Neutrophil (primary cell): ENCODE measurements around the gene PKP1.

Experiments used
- H3K27ac ChIP-seq: fragments of 200-600 bp; sonication (generic); 2 replicates; pipeline ENCODE4 v1.5.1; 2016; ENCODE audit warnings: mild to moderate bottlenecking, moderate library complexity
- H3K27me3 ChIP-seq: fragments of 200-600 bp; sonication (generic); 2 replicates; pipeline ENCODE4 v1.6.0; 2016; ENCODE audit warnings: mild to moderate bottlenecking
- H3K36me3 ChIP-seq: fragments of 200-600 bp; sonication (generic); 2 replicates; pipeline ENCODE4 v1.5.1; 2017
- H3K4me1 ChIP-seq, 2 experiments: fragments of 200-600 bp in 1 of 2; sonication (generic) in 1 of 2; 1 replicate in 1 of 2; 2 replicates in 1 of 2; pipeline versions ENCODE4 v1.5.1 to v1.6.1; 2013 to 2016; ENCODE audit warnings: low read depth in 1 of 2, low read length in 1 of 2, mild to moderate bottlenecking in 1 of 2, moderate library complexity in 1 of 2; ENCODE audit not compliant: control insufficient read depth in 1 of 2, insufficient read depth in 1 of 2
- H3K4me3 ChIP-seq, 2 experiments: fragments of 200-600 bp in 1 of 2; sonication (generic) in 1 of 2; 1 replicate in 1 of 2; 2 replicates in 1 of 2; pipeline ENCODE4 v1.5.1; 2013 to 2016; ENCODE audit warnings: low read depth in 1 of 2, low read length in 1 of 2, mild to moderate bottlenecking in 1 of 2, moderate library complexity in 1 of 2
- H3K9me3 ChIP-seq: fragments of 200-600 bp; sonication (generic); 2 replicates; pipeline ENCODE4 v1.5.1; 2016
- TF ChIP-seq, protein P1 (sequence below): fragments of 200-600 bp; sonication (generic); IDR thresholded peaks from 2 replicates; pipeline ENCODE4 v1.5.1; 2016; ENCODE audit warnings: antibody characterized with exemption

PKP1 gene

DNA sequence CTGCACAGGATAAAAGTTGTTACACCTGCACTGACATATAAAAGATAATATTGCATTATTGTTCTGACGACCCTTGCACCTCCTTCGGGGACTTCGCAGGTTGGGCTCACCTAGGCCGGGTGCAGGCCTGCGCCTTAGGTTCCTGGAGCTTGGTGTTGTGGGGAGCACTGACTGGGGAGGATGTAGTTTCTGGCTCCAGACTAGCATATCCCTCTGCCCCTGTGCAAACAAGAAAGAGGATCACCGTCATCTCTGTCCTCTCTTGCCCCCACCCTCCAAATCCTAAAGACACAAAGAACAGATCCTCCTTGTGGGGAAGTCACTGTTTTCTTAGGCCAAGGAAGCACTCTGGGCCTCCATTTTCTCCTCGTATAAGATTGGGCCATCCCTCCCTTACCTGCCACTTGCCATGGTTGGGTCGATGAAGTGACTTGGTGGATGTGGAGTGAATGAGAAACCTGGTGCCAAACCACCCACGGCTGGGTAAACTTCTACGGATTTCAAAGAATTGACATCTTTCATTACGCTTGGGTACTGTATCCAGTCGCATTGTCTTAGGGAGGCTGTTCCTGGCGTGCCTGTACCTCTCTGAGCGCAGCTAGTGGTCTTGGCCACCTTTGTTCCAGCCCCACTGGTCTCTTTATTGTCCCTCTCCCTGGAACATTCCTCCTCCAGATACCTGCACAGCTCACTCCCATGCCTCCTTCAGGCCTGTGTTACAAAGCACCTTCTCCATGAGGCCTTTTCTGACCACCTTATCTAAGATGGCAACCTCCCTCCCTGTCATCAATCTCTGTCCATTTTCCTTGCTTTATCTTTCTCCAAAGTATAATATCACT is 34.4 kb upstream of the PKP1 start:
- Histone ChIP-seq H3K4me1 (no peaks in the 10 kb centered on the region), H3K9me3 (no peaks in the 10 kb centered on the region), H3K36me3 (no peaks in the 10 kb centered on the region), H3K27me3 (no peaks in the 10 kb centered on the region), H3K27ac (no peak overlapping the region), H3K4me3 (no peak overlapping the region)
- TF ChIP-seq, protein P1, sequence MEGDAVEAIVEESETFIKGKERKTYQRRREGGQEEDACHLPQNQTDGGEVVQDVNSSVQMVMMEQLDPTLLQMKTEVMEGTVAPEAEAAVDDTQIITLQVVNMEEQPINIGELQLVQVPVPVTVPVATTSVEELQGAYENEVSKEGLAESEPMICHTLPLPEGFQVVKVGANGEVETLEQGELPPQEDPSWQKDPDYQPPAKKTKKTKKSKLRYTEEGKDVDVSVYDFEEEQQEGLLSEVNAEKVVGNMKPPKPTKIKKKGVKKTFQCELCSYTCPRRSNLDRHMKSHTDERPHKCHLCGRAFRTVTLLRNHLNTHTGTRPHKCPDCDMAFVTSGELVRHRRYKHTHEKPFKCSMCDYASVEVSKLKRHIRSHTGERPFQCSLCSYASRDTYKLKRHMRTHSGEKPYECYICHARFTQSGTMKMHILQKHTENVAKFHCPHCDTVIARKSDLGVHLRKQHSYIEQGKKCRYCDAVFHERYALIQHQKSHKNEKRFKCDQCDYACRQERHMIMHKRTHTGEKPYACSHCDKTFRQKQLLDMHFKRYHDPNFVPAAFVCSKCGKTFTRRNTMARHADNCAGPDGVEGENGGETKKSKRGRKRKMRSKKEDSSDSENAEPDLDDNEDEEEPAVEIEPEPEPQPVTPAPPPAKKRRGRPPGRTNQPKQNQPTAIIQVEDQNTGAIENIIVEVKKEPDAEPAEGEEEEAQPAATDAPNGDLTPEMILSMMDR = no peak

DNA sequence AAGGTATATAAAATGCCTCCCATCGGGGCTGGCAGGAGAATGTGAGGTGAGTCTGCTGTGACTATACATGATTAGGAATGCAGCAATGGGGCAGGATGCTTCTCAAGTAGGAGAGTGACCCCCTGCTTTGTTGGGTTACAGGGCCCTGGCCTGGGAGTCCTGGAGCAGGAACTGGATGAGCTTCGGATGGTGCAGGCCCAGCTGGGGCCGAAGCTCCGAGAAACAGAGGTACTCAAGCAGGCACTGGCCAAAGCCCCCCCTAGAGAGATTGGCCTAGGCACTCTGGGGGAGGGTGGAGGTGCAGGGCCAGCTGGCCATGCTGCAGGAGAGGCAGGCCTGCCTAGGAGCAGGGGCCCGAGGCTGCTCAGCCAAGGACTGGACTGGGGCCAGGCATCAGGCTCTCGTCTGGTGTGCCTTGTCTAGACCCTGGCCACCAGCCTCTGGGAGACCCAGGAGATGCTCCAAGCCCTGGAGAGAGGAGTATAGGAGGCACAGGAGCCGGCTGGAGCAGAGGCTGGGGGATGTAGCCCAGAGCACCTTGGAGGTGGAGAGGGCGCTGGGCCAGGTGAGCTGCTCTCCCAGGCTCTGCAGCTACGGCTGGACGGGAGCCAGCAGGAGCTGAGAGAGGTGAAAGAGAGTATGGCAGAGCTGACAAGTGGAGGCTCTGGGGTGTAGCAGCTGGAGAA is 32.8 kb upstream of the PKP1 start:
- H3K9me3 ChIP-seq = no peaks in the 10 kb centered on the region
- TF ChIP-seq, protein P1 = no peak
- H3K27ac ChIP-seq = no peak overlapping the region
- no peaks in the 10 kb centered on the region for H3K36me3 ChIP-seq
- no peaks in the 10 kb centered on the region for H3K27me3 ChIP-seq
- no peak overlapping the region for H3K4me3 ChIP-seq
- H3K4me1 ChIP-seq = no peaks in the 10 kb centered on the region

DNA sequence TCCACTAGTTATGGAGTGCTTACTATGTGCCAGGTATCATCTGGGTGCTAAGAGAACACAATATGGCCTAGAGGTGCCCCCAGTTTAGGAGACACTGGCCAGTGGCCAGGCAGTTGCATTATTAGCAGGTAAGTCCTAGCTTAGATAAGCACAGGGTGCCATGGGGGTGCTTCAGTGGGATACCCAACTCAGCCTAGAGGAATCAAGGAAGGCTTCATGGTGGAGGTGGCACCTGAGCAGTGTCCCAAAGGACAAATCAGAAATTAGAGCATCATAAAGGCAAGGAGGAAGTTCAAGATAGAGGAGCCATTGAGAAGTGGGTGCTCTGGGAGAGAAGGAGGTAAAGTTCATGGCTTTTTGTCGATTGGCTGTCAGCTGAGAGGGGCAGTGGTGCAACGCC is 31.9 kb upstream of the PKP1 start:
- Histone ChIP-seq H3K27ac (no peak overlapping the region), H3K27me3 (no peaks in the 10 kb centered on the region), H3K36me3 (no peaks in the 10 kb centered on the region), H3K4me3 (no peak overlapping the region), H3K9me3 (no peaks in the 10 kb centered on the region), H3K4me1 (no peaks in the 10 kb centered on the region)
- TF ChIP-seq, protein P1 = no peak

DNA sequence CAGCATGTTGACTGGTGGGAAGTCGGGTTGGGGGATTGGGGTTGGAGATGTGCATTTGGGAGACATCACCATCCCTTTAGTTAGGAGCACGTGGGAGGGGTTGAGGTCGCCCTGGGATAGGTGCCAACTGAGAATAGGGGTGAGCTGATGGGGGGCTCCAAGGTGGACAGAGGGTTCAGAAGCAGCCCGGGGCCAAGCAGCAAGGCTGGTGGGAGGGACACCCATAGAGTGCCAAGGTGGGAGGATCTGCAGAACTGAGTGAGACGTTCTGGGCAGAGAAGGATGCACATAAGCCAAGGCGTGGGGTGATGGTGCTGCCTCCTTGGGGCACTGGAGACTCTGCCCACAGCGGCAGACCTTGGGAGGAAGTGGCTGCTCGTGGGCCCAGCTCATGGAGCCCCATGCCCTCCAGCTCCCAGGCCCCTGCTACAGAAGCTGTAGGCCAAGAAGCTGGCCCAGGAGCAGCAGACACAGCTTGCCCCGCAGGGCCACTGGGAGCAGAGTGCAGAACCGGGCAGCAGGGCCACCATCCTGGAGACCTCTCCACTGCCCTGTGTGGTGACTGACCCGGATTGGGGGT is 31.4 kb upstream of the PKP1 start:
- Histone ChIP-seq H3K27me3 (no peaks in the 10 kb centered on the region), H3K9me3 (no peaks in the 10 kb centered on the region), H3K27ac (no peak overlapping the region), H3K4me1 (no peaks in the 10 kb centered on the region), H3K4me3 (no peak overlapping the region), H3K36me3 (no peaks in the 10 kb centered on the region)
- TF ChIP-seq, protein P1 = no peak

DNA sequence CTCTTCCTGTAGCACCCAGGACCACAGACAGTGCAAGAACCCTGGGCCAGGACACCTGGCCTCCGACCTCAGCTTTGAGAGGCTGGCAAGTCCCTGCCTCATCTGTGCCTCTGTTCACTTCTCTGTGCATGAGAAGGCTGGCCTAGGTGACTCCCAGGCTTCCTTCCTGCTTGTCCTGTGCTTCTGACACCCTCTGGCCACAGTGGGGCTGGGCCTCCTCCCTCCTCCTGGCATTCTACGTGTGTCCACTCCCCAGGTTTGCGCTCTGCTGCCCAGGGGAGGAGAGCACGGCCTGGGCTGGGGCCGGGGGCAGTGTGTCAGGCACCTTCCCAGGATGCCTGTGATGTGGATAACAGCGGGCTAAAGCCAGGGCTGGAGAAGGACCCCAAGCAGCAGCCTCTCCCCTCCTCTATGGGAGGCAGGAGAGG is 30.3 kb upstream of the PKP1 start:
- no peaks in the 10 kb centered on the region for H3K9me3 ChIP-seq
- no peaks in the 10 kb centered on the region for H3K27me3 ChIP-seq
- no peaks in the 10 kb centered on the region for H3K36me3 ChIP-seq
- H3K4me3 ChIP-seq = no peak overlapping the region
- TF ChIP-seq, protein P1 = no peak
- H3K27ac ChIP-seq = no peak overlapping the region
- H3K4me1 ChIP-seq = no peaks in the 10 kb centered on the region
